NCI-H1417 (cell line): ENCODE results near the gene NADK.
A peak's percentile ranks its signal among the peaks of the same experiment; 100 is the strongest.
"Not testable (repeated sequence)": the region's sequence is repeated elsewhere in the genome, so short reads cannot be mapped to it uniquely, and the experiment has no call there.

ENCODE experiments used
- DNase-seq, 3 experiments: peaks; one replicate each; lab custom pipeline; 2025; lab: John Stamatoyannopoulos, UW

NADK gene

DNA sequence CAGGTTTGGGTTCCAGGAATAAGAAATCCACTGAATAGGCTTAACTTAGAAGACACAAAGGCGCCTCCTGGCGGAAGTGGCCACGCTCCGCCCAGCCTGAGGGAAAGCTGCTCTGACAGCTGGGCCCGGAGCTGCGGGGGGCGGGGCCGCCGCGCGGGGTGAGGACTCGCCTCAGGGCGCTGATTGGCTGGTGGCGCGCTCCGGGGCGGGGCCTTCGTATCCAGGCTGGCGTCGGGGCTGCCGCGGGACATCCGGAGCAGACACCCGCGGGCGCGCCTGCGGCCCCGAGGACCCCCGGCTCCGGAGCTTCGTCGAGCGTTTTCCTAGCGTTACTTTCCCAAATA lies 31.7 kb downstream of the NADK start:
- DNase-seq, result not testable (repeated sequence)

DNA sequence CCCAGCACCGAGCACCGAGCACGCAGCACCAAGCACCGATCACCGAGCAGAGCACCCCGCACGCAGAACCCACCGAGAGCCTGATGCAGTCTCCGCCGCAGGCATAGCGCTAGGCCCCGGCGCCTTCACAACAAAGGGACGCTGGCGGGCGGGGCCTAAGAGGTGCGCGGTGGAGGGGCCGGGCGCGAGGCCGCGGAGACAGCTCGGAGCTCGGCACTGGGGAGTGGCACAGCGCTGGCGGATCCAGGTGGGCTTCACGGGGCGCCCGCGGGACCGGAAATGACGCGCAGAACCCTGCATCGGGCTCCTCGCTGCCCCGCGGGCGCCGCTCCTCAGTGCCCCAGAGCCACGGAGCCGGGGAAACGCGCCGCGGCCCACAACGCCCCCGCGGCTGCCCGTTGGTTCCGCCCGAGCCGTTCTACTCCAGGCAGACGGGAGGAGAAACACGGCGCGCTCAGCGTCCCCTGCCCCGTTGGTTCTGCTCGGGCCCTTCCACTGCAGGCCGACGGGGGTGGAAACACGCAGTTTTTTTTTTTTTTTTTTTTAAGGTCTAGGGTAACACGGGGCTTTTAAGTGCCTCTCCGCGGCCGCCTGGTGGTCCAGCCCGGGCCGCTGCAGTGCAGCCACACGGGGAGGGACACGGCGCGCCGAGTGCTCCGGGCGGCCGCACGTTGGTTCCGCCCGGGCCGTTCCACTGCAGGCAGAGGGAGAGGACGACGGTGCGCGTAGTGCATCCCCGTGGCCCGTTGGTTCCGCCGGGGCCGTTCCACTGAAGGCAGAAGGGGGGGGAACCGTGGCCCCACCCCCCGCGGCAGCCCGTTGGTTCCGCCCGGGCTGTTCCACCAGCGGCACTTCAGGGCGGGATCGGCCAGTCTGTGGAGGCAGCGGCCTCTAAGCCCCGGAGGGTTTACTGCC lies 32.4 kb downstream of the NADK start:
- peak; percentile 42 to 64 (median 58) for DNase-seq

DNA sequence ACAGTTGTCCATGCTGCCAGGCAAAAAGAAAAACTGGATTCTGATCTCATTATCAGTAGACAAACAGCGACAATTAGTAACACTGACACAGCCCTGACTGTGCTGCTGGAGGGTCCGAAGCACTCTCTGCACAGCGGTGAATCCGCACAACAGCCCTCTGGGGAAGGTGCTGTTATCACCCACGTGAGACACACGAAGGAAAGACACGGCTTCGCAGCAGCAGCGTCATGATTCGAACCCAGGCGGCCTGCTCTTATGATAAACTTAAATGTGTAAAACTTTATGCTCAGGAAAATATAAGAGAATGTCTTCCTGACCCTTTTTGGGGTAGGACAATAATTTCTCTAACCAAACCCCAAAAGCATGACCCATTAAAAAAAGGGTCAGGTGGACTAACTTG lies 35.7 kb downstream of the NADK start:
- DNase-seq, result not testable (repeated sequence)

DNA sequence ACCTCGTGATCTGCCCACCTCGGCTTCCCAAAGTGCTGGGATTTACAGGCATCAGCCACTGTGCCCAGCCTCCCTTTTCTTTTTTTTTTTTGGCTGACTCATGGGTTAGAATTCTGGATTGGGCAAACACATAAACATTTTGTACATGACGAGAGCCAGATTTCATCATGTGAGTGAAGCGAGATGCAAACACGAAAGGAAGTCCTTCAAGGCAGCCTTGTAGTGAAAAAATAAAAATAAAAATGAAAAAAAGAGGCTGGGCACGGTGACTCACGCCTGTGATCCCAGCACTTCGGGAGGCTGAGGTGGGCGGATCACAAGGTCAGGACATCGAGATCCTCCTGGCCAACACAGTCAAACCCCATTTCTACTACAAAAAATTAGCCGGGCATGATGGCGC lies 37.3 kb downstream of the NADK start:
- not testable (repeated sequence) for DNase-seq

DNA sequence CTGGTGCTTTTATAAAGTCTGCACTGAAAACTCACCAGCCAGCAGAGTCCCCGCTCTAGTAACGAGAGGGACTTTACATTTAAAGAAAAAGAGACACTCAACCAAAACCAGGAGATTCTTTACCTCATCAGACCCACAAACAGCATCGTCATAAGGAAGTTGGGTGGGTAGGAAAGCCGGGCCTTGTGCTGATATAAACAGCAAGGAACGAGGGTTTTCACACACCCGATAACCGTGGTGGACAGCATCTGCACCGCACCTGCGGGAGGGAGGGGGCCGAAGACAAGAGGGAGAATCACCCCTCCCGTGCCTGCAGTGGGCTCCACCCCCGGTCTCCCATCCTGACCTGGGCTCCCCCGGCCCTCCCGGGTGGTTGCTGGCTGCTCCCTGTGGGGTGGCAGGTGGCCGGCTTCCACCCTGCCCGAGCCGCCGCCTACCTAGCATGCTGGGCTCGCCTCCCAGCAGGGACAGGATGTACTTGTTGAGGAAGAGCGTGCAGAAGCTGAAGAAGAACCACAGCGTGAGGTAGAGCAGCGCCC lies 39.4 kb downstream of the NADK start:
- not testable (repeated sequence) for DNase-seq

DNA sequence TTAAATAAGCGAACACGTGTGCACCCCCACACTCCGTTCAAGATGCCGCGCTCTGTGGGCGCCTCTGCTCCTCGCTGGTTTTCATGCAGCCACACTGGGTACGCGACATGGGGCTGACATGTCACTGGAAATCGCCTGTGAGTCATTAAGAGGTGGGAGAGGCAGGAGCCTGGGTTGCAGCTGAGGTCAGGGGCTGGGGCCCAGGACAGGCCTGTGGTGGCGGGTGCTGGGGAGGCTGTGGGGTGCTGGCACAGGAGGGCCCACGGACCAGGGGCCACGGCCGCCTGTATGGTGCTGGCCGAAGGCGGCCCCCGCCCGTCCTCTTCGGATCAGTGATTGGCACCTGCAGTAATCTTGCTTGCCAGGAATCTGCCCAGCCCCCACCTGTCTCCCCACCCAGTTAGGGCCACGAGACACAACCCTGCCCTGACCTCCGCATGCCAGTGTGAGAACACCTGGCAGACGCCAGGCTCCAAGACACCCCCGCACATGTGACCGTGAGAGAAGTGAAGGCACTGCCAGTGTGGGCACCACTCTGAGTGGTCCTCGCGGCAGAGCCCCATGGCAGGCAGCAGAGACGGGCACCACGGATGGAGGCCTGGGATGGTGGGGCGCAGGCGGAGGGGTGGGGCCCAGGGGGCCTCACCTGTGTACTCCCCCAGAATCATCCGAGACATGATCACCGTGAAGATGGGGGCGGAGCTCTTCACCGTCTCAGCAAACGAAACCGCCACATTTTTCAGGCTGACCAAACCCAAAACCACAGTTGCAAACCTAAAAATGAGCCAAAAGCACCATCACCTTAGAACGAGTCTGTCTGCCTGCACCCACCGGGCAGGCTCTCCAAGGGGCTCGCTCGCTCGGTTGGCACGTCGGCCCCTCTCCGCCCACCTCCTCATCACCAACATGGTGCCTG lies 40.3 kb downstream of the NADK start:
- DNase-seq, result not testable (repeated sequence)

DNA sequence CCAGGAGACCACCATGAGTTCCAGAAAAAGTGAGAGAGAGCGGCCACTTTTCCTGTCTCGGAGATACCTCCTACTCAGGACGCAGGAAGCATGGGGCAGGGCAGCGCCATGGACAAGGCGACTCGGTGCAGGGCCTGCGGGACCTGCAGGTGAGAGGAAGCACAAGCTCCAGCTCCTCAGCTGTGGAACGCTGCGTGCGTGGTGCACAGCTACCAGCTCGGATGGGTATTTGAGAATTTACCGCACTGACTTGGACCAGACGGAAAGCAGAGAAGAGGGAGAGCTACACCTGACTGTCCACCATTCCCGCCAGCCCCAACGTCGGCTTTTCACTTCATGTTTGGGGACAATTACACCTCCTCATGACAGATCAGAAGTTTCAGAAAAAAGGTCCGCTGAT lies 45.9 kb downstream of the NADK start:
- DNase-seq, result no peak

DNA sequence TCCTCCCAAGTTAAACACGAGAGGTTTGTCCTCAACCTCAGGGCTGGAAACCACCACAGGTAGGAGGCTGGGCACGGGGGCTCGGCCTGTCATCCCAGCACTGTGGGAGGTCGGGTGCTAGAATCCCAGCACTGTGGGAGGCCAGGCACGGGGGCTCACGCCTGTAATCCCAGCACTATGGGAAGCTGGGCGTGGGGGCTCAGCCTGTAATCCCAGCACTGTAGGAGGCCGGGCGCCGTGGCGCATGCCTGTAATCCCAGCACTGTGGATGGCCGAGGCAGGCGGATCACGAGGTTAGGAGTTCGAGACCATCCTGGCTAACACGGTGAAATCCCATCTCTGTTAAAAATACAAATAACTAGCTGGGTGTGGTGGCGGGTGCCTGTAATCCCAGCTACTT lies 47.4 kb downstream of the NADK start:
- DNase-seq, result no peak

DNA sequence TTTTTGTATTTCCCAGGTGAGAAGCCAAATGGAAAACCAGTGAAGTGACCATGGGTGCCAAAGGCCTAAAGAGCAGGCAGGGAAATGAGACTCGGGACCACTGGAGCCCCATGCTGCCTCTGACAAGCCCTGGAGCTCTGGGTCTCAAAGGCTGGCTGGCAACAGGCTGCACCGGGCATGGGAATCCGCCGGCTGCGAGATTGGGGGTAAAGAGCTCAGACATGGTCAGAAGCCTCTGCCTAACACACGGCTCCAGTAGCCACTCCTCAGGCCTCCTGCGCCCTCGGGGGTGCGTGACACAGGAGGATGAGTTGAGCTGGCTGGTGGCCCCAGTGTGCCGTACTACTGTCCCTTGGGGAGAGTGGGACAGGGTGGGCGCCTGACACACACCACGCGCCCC lies 48.0 kb downstream of the NADK start:
- DNase-seq, result not testable (repeated sequence)

DNA sequence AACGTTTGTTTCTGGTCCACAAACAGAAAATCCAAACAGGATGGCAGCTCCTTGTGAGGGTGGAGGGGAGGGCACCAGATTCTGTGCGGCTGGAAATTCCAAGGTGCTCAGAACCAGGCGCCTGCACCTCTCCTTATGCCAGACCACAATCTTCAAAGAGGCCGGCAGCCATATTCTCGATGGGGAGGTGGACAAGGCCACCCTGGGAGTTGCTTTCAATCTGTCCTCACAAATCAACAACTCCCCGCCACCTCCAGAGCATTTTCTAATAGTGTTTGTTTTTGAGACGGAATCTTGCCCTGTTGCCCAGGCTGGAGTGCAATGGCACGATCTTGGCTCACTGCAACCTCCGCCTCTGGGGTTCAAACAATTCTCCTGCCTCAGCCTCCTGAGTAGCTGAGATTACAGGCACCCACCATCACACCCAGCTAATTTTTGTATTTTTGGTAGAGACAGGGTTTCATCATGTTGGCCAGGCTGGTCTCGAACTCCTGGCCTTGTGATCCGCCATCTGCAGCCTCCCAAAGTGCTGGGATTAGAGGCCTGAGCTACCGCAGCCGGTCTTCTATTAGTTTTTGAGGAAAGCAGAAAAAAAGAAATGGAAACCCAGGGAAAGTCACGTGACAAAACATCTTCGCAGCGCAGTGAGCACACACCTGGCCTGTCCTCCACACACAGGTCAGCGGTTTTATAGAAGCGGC lies 49.0 kb downstream of the NADK start:
- DNase-seq, result not testable (repeated sequence)

DNA sequence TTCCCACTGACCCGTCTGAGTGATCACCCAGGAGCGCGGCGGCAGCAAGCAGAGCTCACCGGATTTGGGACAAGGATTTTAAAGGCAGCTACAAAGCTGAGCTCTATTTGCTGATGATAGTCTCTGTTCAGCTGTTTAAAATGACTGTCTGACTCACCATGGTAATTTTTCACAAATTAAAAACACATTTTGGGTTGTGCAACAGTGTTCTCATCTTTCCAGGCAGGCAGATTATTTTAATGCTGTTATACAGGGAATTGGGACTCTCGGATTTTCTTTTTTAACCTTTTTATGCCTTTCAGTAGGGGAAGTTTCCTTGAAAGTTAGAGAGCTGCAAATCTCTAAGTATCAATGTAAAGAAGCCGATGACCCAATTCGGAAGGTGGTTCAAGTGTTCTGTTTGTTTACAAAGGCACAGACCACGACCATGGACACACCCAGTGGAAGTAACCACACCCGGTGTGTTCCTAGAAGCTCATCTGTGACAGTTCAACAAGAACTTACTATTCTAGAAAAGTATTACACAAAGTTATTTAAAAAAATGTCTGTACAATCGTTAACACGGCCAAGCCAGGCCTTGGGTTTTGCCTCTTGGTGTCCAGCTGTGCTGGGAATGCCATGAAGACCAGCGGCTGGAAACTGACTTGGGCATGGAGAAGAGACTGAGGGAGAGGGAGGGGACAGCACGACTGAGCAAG lies 49.8 kb downstream of the NADK start:
- not testable (repeated sequence) for DNase-seq

DNA sequence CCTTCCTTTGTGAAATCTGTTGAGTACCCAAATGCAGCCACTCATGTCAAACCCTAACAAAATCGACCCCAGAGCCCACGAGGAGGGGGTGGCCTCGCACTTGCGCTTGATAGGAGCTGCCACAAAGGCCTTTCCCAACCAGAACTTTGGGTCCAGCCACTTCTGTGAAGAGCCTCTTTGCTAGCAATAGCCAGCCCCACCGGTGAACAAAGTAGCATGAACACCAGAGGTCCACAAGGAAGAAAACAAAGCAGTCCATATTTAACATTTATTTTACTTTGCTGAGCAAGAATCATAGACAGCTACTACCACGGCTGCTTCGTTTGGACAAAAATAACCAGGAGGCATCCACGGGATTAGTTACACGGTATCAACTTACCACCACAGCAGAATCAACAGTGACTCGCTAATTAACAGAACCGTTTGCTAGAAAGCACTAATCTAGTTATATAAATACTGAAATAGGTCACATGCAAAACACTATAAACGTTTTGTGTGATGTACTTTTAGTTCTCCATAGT lies 51.1 kb downstream of the NADK start:
- not testable (repeated sequence) for DNase-seq

DNA sequence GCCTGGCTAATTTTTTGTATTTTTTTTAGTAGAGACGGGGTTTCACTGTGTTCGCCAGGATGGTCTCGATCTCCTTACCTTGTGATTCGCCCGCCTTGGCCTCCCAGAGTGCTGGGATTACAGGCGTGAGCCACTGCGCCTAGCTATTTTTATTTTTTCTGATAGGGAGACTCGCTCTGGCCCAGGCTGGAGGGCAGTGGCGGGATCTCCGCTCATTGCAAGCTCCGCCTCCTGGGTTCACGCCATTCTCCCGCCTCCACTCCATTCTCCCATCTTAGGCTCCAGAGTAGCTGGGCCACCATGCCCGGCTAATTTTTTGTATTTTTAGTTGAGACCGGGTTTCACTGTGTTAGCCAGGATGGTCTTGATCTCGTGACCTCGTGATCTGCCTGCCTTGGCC lies 52.2 kb downstream of the NADK start:
- not testable (repeated sequence) for DNase-seq

DNA sequence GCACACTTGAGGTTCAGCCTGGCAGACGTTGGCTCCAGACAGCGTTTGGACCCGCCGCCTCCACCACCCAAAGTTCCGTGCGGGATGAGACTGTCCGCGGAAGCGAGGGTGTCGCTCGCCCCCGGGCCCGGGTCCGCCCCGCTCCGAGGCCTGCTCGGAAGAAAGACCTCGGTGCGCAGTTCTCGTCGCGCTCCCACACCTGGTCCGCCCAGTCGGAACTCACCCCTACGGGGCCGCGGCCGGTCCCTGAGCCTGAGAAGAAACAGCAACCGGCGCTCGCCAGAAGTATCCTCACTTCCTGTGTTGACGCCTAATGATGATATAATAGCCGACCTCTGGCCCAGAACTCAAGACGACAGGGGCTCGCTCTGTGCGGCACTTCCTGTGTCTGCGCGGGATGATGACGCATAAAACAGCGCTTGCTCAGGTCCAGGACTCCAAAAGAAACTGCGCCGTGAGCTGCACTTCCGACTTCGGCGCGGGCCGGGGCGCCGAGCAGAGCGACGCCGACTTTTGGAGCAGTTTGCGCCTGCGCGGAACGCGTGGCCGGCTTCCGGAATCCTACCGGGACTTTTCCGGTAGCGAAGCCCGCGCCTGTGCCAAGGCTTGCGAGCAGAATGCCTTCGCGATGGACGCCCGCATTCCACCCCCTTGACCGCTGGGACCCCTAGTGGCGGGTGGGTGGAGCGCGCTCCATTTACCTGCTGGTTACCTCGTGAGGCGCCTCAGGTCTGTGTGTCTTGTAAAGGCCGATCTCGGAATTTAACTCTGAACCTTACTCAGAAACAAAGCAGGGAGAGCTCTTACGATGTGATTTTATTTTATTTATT lies 54.0 kb downstream of the NADK start, which contains the start of gene CDK11A:
Gene CDK11A, minus strand, starts transcription at position 323 of the 830 bp plus-strand sequence. CDS start 1,539 bp downstream, outside the sequence.
- DNase-seq, result peak; percentile 96 to 99 (median 97)

DNA sequence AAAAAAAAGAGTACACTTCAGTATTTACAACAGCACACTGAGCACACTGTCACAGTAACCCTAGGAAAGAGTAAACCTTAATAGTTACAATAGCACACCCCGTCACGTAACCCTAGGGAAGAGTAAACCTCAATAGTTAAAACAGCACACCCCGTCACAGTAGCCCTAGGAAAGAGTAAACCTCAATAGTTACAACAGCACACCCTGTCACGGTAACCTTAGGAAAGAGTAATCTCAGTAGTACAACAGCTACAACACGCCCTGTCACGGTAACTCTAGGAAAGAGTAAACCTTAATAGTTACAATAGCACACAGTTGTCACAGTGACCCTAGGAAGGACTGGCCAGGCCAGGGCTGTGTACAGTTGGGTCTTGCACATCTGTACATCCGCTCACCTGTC lies 57.1 kb downstream of the NADK start:
- no peak for DNase-seq

DNA sequence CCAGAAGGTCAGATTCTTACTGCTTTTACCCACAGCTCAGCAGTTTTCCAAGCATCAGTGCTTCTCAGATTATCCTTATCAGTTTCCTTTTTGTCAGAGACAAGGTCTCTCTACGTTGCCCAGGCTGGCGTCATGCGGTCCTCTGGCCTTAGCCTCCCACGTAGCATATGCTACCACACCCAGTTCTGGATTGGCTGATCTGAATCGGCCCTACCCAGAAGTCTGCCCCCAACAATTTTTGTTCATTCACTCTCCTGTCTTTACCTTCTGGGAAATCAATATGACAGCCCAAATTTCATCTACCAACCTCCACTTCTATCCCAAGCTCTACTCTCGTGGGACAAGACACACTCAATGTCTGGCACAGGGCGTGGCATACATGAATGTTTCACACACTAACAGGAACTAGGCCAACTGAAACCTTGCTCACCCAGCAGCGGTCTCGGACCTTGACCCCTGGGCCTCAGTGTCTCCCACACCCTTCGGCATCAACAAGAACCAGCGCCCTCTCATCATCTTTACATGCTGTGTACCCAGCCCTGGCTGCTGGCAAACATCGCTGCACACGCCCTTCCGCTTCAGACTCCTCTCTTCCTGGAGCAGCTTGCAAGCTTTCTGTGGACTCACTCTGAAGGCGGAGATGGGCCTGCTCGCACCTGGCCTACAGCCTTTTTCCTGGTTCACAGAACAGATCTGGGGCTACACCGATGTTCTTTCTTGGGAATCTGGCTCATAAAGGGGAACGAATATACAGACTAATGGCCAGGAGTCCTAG lies 63.0 kb downstream of the NADK start:
- not testable (repeated sequence) for DNase-seq

DNA sequence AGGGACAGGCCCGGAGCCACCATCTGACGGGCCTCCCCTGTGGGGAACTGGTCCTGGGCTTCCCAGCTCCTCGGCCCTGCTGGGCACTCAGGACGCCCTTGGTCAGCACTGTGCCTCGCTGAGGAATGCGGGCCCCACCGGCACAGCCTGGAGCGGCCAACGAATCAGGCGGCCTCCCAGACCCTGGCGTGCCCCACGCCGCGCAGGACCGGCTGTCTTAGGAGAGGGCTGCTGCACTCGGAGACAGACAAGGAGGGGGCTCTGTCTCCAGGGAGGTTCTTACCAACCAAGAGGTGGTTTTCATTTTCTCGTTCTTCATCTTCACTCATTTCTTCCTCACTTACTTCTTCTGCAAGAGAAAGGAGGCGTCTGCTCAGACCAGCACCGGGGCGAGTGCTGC lies 70.4 kb downstream of the NADK start:
- not testable (repeated sequence) for DNase-seq

DNA sequence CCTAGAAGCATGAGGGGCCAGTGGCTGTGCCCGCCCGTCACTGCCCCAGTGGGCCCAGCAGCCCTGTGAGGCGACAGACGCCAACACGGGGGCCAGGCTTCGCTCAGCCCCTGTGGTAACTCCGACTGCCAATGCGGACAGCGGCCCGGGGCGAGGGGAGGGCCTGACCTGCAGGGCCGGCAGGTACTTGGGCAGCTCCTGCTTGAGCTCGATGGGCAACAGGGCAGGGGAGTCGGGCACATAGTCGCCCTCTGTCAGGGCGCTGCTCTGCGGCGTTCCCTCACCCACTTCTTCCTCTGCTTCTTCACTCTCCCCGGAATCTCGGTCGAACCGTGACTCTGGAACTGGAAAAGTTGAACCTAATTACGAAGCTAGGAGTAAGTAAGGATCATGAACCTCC lies 71.0 kb downstream of the NADK start:
- DNase-seq, result not testable (repeated sequence)

DNA sequence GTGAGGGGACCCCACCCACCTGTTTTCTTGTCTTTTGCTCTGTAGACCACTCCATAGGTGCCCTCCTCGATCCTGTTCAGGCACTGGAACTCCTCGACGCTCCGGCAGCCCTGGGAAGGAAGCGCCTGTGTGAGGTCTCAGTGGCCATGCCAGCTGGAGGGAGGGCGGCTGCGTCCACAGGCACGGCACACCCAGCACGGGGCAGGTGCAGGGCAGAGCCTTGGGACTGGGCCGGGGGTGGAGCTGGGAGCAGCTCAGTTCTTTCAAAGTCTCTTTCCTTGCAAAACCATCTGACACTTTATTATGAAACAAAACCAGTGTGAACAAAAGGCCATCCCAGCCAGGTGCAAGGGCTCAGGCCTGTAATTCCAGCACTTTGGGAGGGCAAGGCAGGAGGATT lies 72.6 kb downstream of the NADK start:
- DNase-seq, result not testable (repeated sequence)
